HepG2 (cell line): ENCODE results near the gene DOCK4. TPM values are rescaled to one million over a fixed set of nuclear protein-coding genes. Genes with fewer than 3 reads are reported as not detected.

ENCODE experiments used
- ATAC-seq: fragments of 200-7000 bp; cut with Tn5 transposase; 3 replicates; pipeline ENCODE4 v1.9.1; 2020; ENCODE audit warnings: mild to moderate bottlenecking, moderate library complexity
- BruUV-seq: library from RNA; stranded (reverse); fragments of 400-500 nt; replicated peaks from 2 replicates; lab custom pipeline; 2021; lab: Mats Ljungman, UMichigan
- CTCF ChIA-PET: fragments of 300-600 bp; formaldehyde crosslinking; extraction: SDS; loops from one replicate; lab custom pipeline; 2021; ENCODE audit warnings: low total read pairs, inconsistent platforms, low intra/inter-chr PET ratio; lab: Yijun Ruan, JAX
- POLR2A ChIA-PET: fragments of 350-600 bp; sonication (Branson Sonifier 250); formaldehyde crosslinking; loops from one replicate; lab custom pipeline; 2020; ENCODE audit warnings: antibody characterized with exemption, inconsistent platforms; lab: Yijun Ruan, JAX
- DNase-seq: peaks from one replicate; pipeline ENCODE4 v3.0.0-alpha.2; 2015; ENCODE audit warnings: low spot score
- FAIRE-seq: peaks from 3 replicates; lab custom pipeline; 2011; peaks lifted over from hg19 to GRCh38; lab: Jason Lieb, UNC
- H2AFZ ChIP-seq: one replicate; pipeline ENCODE4 v1.6.1; 2011; ENCODE audit warnings: low read length, inconsistent platforms
- H3K27ac ChIP-seq: fragments of 300-600 bp; 3 replicates; pipeline ENCODE4 v1.8.0; 2011; ENCODE audit warnings: mixed run types, mild to moderate bottlenecking, mixed read lengths, low read length, inconsistent platforms; ENCODE audit not compliant: insufficient read depth; ENCODE audit errors: extremely low read length
- H3K27me3 ChIP-seq, 2 experiments: fragments of 200-600 bp in 1 of 2; 2 replicates in 1 of 2; 3 replicates in 1 of 2; pipeline versions ENCODE4 v1.6.0 to v1.8.0; 2011; ENCODE audit warnings: low read length in 2 of 2, mild to moderate bottlenecking in 2 of 2, moderate library complexity in 2 of 2, inconsistent platforms in 1 of 2; ENCODE audit not compliant: insufficient read depth in 2 of 2, control insufficient read depth in 1 of 2
- H3K36me3 ChIP-seq, 2 experiments: fragments of 200-600 bp in 1 of 2; replicated peaks in 1 of 2; 2 replicates in 1 of 2; 3 replicates in 1 of 2; pipeline versions ENCODE4 v1.5.1 to v1.8.0; 2011; ENCODE audit warnings: low read length in 2 of 2, inconsistent platforms in 1 of 2; ENCODE audit not compliant: insufficient read depth in 2 of 2, control insufficient read depth in 1 of 2
- H3K4me1 ChIP-seq: 2 replicates; pipeline ENCODE4 v1.5.1; 2012; ENCODE audit warnings: low read length, inconsistent platforms; ENCODE audit not compliant: insufficient read depth
- H3K4me2 ChIP-seq: 2 replicates; pipeline ENCODE4 v1.6.0; 2011; ENCODE audit warnings: low read depth, low read length, inconsistent platforms
- H3K4me3 ChIP-seq, 3 experiments: fragments of 200-600 bp in 1 of 3; sonication (generic), shearing (Covaris generic) in 1 of 3; replicated peaks in 1 of 3; 2 replicates each; pipeline ENCODE4 v1.5.1; 2011 to 2016; ENCODE audit warnings: low read length in 3 of 3, inconsistent platforms in 2 of 3, low read depth in 2 of 3, mild to moderate bottlenecking in 2 of 3, control low read depth in 1 of 3, mixed read lengths in 1 of 3; ENCODE audit not compliant: insufficient read depth in 1 of 3
- H3K79me2 ChIP-seq: one replicate; pipeline ENCODE4 v1.6.1; 2011; ENCODE audit warnings: low read length, inconsistent platforms; ENCODE audit not compliant: insufficient read depth
- H3K9ac ChIP-seq: 2 replicates; pipeline ENCODE4 v1.6.0; 2011; ENCODE audit warnings: mild to moderate bottlenecking, low read depth, low read length, inconsistent platforms; ENCODE audit not compliant: insufficient read depth
- H3K9me3 ChIP-seq: 2 replicates; pipeline ENCODE4 v1.5.1; 2012; ENCODE audit warnings: mild to moderate bottlenecking, low read length
- H4K20me1 ChIP-seq: 2 replicates; pipeline ENCODE4 v1.6.0; 2011; ENCODE audit warnings: inconsistent platforms, mild to moderate bottlenecking, low read length, moderate library complexity; ENCODE audit not compliant: insufficient read depth
- ASH2L ChIP-seq: fragments of 300-600, 200-600 bp; sonication (generic); IDR thresholded peaks from 2 replicates; pipeline ENCODE4 v1.7.0; 2017; ENCODE audit warnings: low read depth, mild to moderate bottlenecking, moderate library complexity, mixed read lengths, low read length; ENCODE audit not compliant: insufficient read length
- CAMTA2 ChIP-seq: sonication (generic); formaldehyde crosslinking; IDR thresholded peaks from 2 replicates; pipeline ENCODE4 v1.4.0; 2020; ENCODE audit warnings: mild to moderate bottlenecking, missing genetic modification reagents, borderline replicate concordance
- GATAD2A ChIP-seq: IDR thresholded peaks from 2 replicates; pipeline ENCODE4 v1.6.1; 2016
- HOXA3 ChIP-seq: sonication (generic); formaldehyde crosslinking; IDR thresholded peaks from 2 replicates; pipeline ENCODE4 v1.5.0; 2020; ENCODE audit warnings: missing genetic modification reagents
- MXD4 ChIP-seq: IDR thresholded peaks from 2 replicates; pipeline ENCODE4 v1.6.1; 2016; ENCODE audit warnings: mild to moderate bottlenecking, missing biosample characterization, missing genetic modification reagents
- NFE2 ChIP-seq: sonication (generic); formaldehyde crosslinking; IDR thresholded peaks from 2 replicates; pipeline ENCODE4 v1.4.0; 2020; ENCODE audit warnings: missing genetic modification reagents
- PAWR ChIP-seq: sonication (generic); formaldehyde crosslinking; IDR thresholded peaks from 2 replicates; pipeline ENCODE4 v1.4.0; 2020; ENCODE audit warnings: missing genetic modification reagents, mild to moderate bottlenecking, borderline replicate concordance
- PCBP1 ChIP-seq: fragments of 200-400 bp; formaldehyde crosslinking; IDR thresholded peaks from 2 replicates; pipeline ENCODE4 v1.6.1; 2017; ENCODE audit warnings: mild to moderate bottlenecking, low read depth, low read length, borderline replicate concordance
- SYNCRIP ChIP-seq: fragments of 200-400 bp; formaldehyde crosslinking; IDR thresholded peaks from 2 replicates; pipeline ENCODE4 v1.6.1; 2018; ENCODE audit warnings: mild to moderate bottlenecking, low read depth, low read length; ENCODE audit not compliant: insufficient read depth
- ZNF337 ChIP-seq: sonication (generic); formaldehyde crosslinking; IDR thresholded peaks from 2 replicates; pipeline ENCODE4 v1.5.1; 2020; ENCODE audit warnings: missing genetic modification reagents, low read depth, mild to moderate bottlenecking, borderline replicate concordance
- ZNF703 ChIP-seq: sonication (generic); formaldehyde crosslinking; IDR thresholded peaks from 2 replicates; pipeline ENCODE4 v1.5.1; 2020; ENCODE audit warnings: missing genetic modification reagents, mild to moderate bottlenecking, moderate library complexity, borderline replicate concordance
- WGBS: methylation state at CpG from one replicate; pipeline ENCODE4 v1.1.6; 2017; ENCODE audit warnings: low lambda C conversion rate; 5-methylcytosine and 5-hydroxymethylcytosine counted together
- in situ Hi-C: cut with HindIII; loops from 2 replicates; pipeline ENCODE4 v1.10.0; 2017; ENCODE audit warnings: low pct_unique_long_range_greater_than_20kb; ENCODE audit not compliant: extremely low pct_ligation_motif_present
- intact Hi-C: fragments of 100-400 bp; cut with micrococcal nuclease; formaldehyde crosslinking; loops from one replicate; pipeline ENCODE4 v1.10.0; 2022; ENCODE audit not compliant: unreplicated experiment
- polyA plus RNA-seq, 8 experiments: library from polyadenylated mRNA; depleted of rRNA in 3 of 8; stranded (reverse) in 7 of 8; unstranded in 1 of 8; fragments of >200 nt; fragmentation: Illumina TruSeq in 4 of 8; extraction: Trizol in 4 of 8; gene quantifications; 2 replicates each; pipeline versions ENCODE4 v1.2.1 to v1.2.3, GENCODE V29; 2011 to 2016; ENCODE audit warnings: low read depth in 4 of 8, missing spikeins in 1 of 8, mixed read lengths in 1 of 8; ENCODE audit not compliant: insufficient read depth in 1 of 8
- total RNA-seq, 5 experiments: library from RNA; depleted of rRNA; stranded (reverse); fragments of >200 nt; fragmentation: Illumina TruSeq; extraction: Trizol; gene quantifications; 2 replicates each; pipeline ENCODE4 v1.2.3, GENCODE V29; 2016; ENCODE audit warnings: low read depth in 1 of 5
- TF ChIP-seq, protein P1 (sequence below): sonication (generic); formaldehyde crosslinking; conservative IDR thresholded peaks from 2 replicates; pipeline ENCODE4 v1.8.1; 2023; ENCODE audit warnings: missing genetic modification reagents
- TF ChIP-seq, protein P2 (sequence below): sonication (generic); formaldehyde crosslinking; IDR thresholded peaks from 2 replicates; pipeline ENCODE4 v1.8.1; 2023; ENCODE audit warnings: mild to moderate bottlenecking, inconsistent platforms, moderate library complexity, missing genetic modification reagents, borderline replicate concordance
- TF ChIP-seq, protein P3 (sequence below): sonication (generic); formaldehyde crosslinking; conservative IDR thresholded peaks from 2 replicates; pipeline ENCODE4 v1.8.0; 2022; ENCODE audit warnings: low read depth, missing genetic modification reagents
- TF ChIP-seq, protein P4 (sequence below): sonication (generic); formaldehyde crosslinking; IDR thresholded peaks from 2 replicates; pipeline ENCODE4 v1.4.0; 2020; ENCODE audit warnings: missing genetic modification reagents, borderline replicate concordance
- TF ChIP-seq, protein P5 (sequence below): sonication (generic); formaldehyde crosslinking; IDR thresholded peaks from 2 replicates; pipeline ENCODE4 v1.8.1; 2023; ENCODE audit warnings: mild to moderate bottlenecking, missing genetic modification reagents

DOCK4 gene
- total and polyA plus RNA-seq, 2 of the 13 experiments (the other 11 are each of a cell fraction or from before 2014, with no cell fraction given), result 13.5 to 17.4 TPM

DNA sequence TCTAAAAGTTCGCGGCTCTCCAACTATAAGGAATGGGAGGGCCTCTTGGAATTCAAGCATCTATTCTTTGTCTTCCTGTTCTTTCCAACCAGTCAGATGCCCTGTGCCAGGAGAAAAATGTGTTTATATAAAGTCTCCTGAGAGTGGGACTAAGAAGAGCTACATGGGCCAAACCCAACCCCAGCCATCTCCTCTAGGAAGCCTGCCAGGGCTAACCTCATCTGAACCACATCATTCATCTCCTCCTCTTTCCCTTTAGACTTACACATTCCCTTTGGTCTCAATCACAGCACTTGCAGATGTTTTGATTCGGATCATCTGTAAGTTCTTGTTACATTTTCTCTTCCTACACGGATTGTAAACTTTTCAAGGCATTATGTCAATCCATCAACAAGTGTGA, 62.6 kb downstream of the DOCK4 start:
- H3K27ac ChIP-seq, result no peak overlapping the region
- no peaks in the 10 kb centered on the region; the same call in none of the 2 replicates for H4K20me1 ChIP-seq
- no peak for FAIRE-seq
- TF ChIP-seq HOXA3 (CRISPR knock-in tag) (no peak), SYNCRIP (no peak), CAMTA2 (no peak), ZNF703 (no peak), GATAD2A (CRISPR knock-in tag) (no peak), ASH2L (no peak), MXD4 (CRISPR knock-in tag) (no peak), PCBP1 (no peak), NFE2 (CRISPR knock-in tag) (no peak), ZNF337 (CRISPR knock-in tag) (no peak), PAWR (CRISPR knock-in tag) (no peak)
- TF ChIP-seq, protein P1, sequence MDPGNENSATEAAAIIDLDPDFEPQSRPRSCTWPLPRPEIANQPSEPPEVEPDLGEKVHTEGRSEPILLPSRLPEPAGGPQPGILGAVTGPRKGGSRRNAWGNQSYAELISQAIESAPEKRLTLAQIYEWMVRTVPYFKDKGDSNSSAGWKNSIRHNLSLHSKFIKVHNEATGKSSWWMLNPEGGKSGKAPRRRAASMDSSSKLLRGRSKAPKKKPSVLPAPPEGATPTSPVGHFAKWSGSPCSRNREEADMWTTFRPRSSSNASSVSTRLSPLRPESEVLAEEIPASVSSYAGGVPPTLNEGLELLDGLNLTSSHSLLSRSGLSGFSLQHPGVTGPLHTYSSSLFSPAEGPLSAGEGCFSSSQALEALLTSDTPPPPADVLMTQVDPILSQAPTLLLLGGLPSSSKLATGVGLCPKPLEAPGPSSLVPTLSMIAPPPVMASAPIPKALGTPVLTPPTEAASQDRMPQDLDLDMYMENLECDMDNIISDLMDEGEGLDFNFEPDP (CRISPR knock-in tag), result no peak
- TF ChIP-seq, protein P2, sequence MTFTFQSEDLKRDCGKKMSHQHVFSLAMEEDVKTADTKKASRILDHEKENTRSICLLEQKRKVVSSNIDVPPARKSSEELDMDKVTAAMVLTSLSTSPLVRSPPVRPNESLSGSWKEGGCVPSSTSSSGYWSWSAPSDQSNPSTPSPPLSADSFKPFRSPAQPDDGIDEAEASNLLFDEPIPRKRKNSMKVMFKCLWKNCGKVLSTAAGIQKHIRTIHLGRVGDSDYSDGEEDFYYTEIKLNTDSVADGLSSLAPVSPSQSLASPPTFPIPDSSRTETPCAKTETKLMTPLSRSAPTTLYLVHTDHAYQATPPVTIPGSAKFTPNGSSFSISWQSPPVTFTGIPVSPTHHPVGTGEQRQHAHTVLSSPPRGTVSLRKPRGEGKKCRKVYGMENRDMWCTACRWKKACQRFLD (CRISPR knock-in tag), result no peak
- TF ChIP-seq, protein P3, sequence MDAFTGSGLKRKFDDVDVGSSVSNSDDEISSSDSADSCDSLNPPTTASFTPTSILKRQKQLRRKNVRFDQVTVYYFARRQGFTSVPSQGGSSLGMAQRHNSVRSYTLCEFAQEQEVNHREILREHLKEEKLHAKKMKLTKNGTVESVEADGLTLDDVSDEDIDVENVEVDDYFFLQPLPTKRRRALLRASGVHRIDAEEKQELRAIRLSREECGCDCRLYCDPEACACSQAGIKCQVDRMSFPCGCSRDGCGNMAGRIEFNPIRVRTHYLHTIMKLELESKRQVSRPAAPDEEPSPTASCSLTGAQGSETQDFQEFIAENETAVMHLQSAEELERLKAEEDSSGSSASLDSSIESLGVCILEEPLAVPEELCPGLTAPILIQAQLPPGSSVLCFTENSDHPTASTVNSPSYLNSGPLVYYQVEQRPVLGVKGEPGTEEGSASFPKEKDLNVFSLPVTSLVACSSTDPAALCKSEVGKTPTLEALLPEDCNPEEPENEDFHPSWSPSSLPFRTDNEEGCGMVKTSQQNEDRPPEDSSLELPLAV (CRISPR knock-in tag), result no peak
- TF ChIP-seq, protein P4, sequence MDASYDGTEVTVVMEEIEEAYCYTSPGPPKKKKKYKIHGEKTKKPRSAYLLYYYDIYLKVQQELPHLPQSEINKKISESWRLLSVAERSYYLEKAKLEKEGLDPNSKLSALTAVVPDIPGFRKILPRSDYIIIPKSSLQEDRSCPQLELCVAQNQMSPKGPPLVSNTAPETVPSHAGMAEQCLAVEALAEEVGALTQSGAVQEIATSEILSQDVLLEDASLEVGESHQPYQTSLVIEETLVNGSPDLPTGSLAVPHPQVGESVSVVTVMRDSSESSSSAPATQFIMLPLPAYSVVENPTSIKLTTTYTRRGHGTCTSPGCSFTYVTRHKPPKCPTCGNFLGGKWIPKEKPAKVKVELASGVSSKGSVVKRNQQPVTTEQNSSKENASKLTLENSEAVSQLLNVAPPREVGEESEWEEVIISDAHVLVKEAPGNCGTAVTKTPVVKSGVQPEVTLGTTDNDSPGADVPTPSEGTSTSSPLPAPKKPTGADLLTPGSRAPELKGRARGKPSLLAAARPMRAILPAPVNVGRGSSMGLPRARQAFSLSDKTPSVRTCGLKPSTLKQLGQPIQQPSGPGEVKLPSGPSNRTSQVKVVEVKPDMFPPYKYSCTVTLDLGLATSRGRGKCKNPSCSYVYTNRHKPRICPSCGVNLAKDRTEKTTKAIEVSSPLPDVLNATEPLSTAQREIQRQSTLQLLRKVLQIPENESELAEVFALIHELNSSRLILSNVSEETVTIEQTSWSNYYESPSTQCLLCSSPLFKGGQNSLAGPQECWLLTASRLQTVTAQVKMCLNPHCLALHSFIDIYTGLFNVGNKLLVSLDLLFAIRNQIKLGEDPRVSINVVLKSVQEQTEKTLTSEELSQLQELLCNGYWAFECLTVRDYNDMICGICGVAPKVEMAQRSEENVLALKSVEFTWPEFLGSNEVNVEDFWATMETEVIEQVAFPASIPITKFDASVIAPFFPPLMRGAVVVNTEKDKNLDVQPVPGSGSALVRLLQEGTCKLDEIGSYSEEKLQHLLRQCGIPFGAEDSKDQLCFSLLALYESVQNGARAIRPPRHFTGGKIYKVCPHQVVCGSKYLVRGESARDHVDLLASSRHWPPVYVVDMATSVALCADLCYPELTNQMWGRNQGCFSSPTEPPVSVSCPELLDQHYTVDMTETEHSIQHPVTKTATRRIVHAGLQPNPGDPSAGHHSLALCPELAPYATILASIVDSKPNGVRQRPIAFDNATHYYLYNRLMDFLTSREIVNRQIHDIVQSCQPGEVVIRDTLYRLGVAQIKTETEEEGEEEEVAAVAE (CRISPR knock-in tag), result no peak
- TF ChIP-seq, protein P5, sequence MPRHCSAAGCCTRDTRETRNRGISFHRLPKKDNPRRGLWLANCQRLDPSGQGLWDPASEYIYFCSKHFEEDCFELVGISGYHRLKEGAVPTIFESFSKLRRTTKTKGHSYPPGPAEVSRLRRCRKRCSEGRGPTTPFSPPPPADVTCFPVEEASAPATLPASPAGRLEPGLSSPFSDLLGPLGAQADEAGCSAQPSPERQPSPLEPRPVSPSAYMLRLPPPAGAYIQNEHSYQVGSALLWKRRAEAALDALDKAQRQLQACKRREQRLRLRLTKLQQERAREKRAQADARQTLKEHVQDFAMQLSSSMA (CRISPR knock-in tag), result no peak

More for the DNA sequence above, 62.6 kb downstream of the DOCK4 start:
- no peak overlapping the region for H3K9ac ChIP-seq
- in situ Hi-C loops (no loop called here), intact Hi-C loops (no loop called here)
- ATAC-seq, result no peak
- ChIA-PET CTCF (no interaction called here), POLR2A (no interaction called here)
- no peaks in the 10 kb centered on the region for H3K4me1 ChIP-seq
- no peak overlapping the region for H3K4me2 ChIP-seq
- DNase-seq, result no peak
- H3K79me2 ChIP-seq, result peaks cover 13% of the 10 kb centered on the region
- no peaks in the 10 kb centered on the region for H3K36me3 ChIP-seq
- no peak overlapping the region for H3K4me3 ChIP-seq
- WGBS, result 97% methylated on average over 4 of the region's 4 CpGs
- no peaks in the 10 kb centered on the region for H3K27me3 ChIP-seq
- no TSS peak for BruUV-seq
- H2AFZ ChIP-seq, result no peak overlapping the region
- no peaks in the 10 kb centered on the region for H3K9me3 ChIP-seq
